Hepatocyte (in vitro differentiated cells): Measurements from ENCODE around the gene AQP10. TPM values are rescaled to one million over a fixed set of nuclear protein-coding genes. Genes with fewer than 3 reads are reported as not detected.

Source experiments
- DNase-seq: peaks from one replicate; pipeline ENCODE4 v3.0.0-alpha.2; 2016; ENCODE audit warnings: low spot score
- H2AFZ ChIP-seq: fragments of 200-600 bp; sonication (generic); 2 replicates; pipeline ENCODE4 v1.6.0; 2016; ENCODE audit warnings: antibody characterized with exemption, mild to moderate bottlenecking
- H3K27ac ChIP-seq: fragments of 200-600 bp; sonication (generic); 2 replicates; pipeline ENCODE4 v1.5.1; 2016; ENCODE audit warnings: mild to moderate bottlenecking
- H3K27me3 ChIP-seq: fragments of 200-600 bp; sonication (generic); 2 replicates; pipeline ENCODE4 v1.6.1; 2016
- H3K36me3 ChIP-seq: fragments of 200-600 bp; sonication (generic); replicated peaks from 2 replicates; pipeline ENCODE4 v1.5.1; 2016; ENCODE audit warnings: low read depth; ENCODE audit not compliant: insufficient read depth
- H3K4me1 ChIP-seq: fragments of 200-600 bp; sonication (generic); 2 replicates; pipeline ENCODE4 v1.5.1; 2016; ENCODE audit warnings: mild to moderate bottlenecking, moderate library complexity; ENCODE audit not compliant: insufficient read depth
- H3K4me2 ChIP-seq: fragments of 200-600 bp; sonication (generic); 2 replicates; pipeline ENCODE4 v1.6.0; 2016
- H3K4me3 ChIP-seq: fragments of 200-600 bp; sonication (generic); 2 replicates; pipeline ENCODE4 v1.5.1; 2016; ENCODE audit warnings: mild to moderate bottlenecking
- H3K79me2 ChIP-seq: fragments of 200-600 bp; sonication (generic); 2 replicates; pipeline ENCODE4 v1.6.0; 2017; ENCODE audit warnings: mild to moderate bottlenecking
- H3K9me2 ChIP-seq: fragments of 200-600 bp; sonication (generic); replicated peaks from 2 replicates; pipeline ENCODE4 v1.6.0; 2017; ENCODE audit warnings: mild to moderate bottlenecking; ENCODE audit not compliant: insufficient read depth
- H3K9me3 ChIP-seq: fragments of 200-600 bp; sonication (generic); 2 replicates; pipeline ENCODE4 v1.5.1; 2016; ENCODE audit warnings: low read depth, mild to moderate bottlenecking
- H4K20me1 ChIP-seq: fragments of 200-600 bp; sonication (generic); 2 replicates; pipeline ENCODE4 v1.6.0; 2016; ENCODE audit warnings: mild to moderate bottlenecking; ENCODE audit not compliant: insufficient read depth, poor library complexity, severe bottlenecking
- EZH2 ChIP-seq: fragments of 200-600 bp; sonication (generic); IDR thresholded peaks from 2 replicates; pipeline ENCODE4 v1.6.1; 2016; ENCODE audit warnings: antibody characterized with exemption, mild to moderate bottlenecking, borderline replicate concordance
- EZH2phosphoT487 ChIP-seq: fragments of 200-600 bp; sonication (generic); IDR thresholded peaks from one replicate; pipeline ENCODE4 v1.6.1; 2018; ENCODE audit warnings: antibody characterized with exemption, mild to moderate bottlenecking, low read depth, moderate library complexity; ENCODE audit not compliant: unreplicated experiment, severe bottlenecking
- WGBS: methylation state at CpG from one replicate; pipeline ENCODE4 v1.1.6; 2016; ENCODE audit warnings: low lambda C conversion rate; ENCODE audit errors: missing lambda C conversion rate; 5-methylcytosine and 5-hydroxymethylcytosine counted together
- polyA plus RNA-seq: library from polyadenylated mRNA; unstranded; fragments of >200 nt; fragmentation: Nextera tagmentation; extraction: Ambion mirVana; gene quantifications from 2 replicates; pipeline ENCODE4 v1.2.1, GENCODE V29; 2016
- total RNA-seq: library from RNA; depleted of rRNA; stranded (reverse); fragments of >200 nt; gene quantifications from 2 replicates; pipeline ENCODE4 v1.2.3, GENCODE V29; 2014
- TF ChIP-seq, protein P1 (sequence below): fragments of 200-600 bp; sonication (generic); IDR thresholded peaks from 2 replicates; pipeline ENCODE4 v1.5.1; 2016; ENCODE audit warnings: antibody characterized with exemption, mild to moderate bottlenecking; ENCODE audit not compliant: poor library complexity

The AQP10 gene
- total and polyA plus RNA-seq, 2 experiments from 2014 or later, result 2.0 to 3.0 TPM

DNA sequence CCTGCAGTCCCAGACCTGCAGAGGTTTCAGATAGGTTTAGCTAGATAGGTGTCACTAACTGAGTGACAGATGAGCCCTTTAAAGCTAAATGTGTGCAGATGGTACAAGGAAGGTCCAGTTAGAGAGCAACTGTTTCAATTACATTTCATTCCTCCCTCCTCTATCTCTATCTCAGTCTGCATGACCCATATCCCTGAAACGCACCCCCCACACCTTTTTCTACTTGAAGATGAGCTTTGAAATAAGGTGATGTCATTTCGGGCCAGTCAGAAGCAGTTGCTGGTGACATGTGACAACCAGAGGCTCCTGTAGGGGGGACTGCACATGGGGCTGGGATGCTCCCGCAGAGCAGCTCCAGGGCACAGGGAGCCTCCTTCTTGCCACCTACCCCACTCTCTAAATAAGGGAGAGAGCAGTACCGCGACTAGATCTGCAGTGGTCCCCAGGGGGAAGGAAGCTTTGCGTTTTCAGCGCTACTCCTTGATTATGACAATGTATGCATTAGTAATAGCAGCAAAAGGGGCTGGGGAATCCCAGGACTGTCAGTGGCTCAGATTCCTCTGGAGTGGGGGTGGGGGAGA lies 8.7 kb downstream of the AQP10 start:
- TF ChIP-seq EZH2 (no peak), EZH2phosphoT487 (no peak)
- TF ChIP-seq, protein P1, sequence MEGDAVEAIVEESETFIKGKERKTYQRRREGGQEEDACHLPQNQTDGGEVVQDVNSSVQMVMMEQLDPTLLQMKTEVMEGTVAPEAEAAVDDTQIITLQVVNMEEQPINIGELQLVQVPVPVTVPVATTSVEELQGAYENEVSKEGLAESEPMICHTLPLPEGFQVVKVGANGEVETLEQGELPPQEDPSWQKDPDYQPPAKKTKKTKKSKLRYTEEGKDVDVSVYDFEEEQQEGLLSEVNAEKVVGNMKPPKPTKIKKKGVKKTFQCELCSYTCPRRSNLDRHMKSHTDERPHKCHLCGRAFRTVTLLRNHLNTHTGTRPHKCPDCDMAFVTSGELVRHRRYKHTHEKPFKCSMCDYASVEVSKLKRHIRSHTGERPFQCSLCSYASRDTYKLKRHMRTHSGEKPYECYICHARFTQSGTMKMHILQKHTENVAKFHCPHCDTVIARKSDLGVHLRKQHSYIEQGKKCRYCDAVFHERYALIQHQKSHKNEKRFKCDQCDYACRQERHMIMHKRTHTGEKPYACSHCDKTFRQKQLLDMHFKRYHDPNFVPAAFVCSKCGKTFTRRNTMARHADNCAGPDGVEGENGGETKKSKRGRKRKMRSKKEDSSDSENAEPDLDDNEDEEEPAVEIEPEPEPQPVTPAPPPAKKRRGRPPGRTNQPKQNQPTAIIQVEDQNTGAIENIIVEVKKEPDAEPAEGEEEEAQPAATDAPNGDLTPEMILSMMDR, result no peak
- WGBS, result 86% methylated on average over 7 of the region's 7 CpGs
- no peaks in the 10 kb centered on the region for H4K20me1 ChIP-seq
- H3K9me2 ChIP-seq, result no peaks in the 10 kb centered on the region
- no peaks in the 10 kb centered on the region for H3K36me3 ChIP-seq
- H3K4me1 ChIP-seq, result peaks cover 26% of the 10 kb centered on the region
- H3K27me3 ChIP-seq, result no peaks in the 10 kb centered on the region
- peak overlapping the region; percentile 86 for H3K4me2 ChIP-seq
- no peak overlapping the region for H2AFZ ChIP-seq
- H3K27ac ChIP-seq, result no peak overlapping the region
- no peak for DNase-seq
- H3K9me3 ChIP-seq, result no peaks in the 10 kb centered on the region
- no peak overlapping the region for H3K4me3 ChIP-seq
- H3K79me2 ChIP-seq, result peaks cover 9% of the 10 kb centered on the region

DNA sequence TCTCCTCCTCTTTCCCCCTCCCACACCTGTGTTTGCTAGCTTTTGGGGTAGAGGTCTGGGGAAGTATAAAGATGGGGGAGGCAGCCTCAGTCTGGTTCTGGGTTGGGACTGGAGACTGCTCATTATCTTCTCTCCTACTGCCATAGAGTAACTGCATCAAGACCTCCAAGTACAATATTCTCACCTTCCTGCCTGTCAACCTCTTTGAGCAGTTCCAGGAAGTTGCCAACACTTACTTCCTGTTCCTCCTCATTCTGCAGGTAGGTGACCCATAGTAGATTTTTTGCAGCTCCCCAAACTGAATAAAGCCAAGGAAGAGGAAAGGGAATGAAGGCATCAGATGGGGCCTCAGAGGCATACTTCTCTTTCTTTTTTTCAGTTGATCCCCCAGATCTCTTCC lies 9.8 kb downstream of the AQP10 start:
- Histone ChIP-seq H3K4me3 (no peak overlapping the region), H3K4me1 (peaks cover 26% of the 10 kb centered on the region), H3K79me2 (peaks cover 9% of the 10 kb centered on the region), H3K27ac (no peak overlapping the region), H3K4me2 (no peak overlapping the region), H3K9me2 (no peaks in the 10 kb centered on the region), H2AFZ (no peak overlapping the region), H4K20me1 (no peaks in the 10 kb centered on the region), H3K36me3 (no peaks in the 10 kb centered on the region), H3K9me3 (no peaks in the 10 kb centered on the region), H3K27me3 (no peaks in the 10 kb centered on the region)
- no peak for DNase-seq
- TF ChIP-seq, protein P1, result no peak
- TF ChIP-seq EZH2phosphoT487, result no peak

DNA sequence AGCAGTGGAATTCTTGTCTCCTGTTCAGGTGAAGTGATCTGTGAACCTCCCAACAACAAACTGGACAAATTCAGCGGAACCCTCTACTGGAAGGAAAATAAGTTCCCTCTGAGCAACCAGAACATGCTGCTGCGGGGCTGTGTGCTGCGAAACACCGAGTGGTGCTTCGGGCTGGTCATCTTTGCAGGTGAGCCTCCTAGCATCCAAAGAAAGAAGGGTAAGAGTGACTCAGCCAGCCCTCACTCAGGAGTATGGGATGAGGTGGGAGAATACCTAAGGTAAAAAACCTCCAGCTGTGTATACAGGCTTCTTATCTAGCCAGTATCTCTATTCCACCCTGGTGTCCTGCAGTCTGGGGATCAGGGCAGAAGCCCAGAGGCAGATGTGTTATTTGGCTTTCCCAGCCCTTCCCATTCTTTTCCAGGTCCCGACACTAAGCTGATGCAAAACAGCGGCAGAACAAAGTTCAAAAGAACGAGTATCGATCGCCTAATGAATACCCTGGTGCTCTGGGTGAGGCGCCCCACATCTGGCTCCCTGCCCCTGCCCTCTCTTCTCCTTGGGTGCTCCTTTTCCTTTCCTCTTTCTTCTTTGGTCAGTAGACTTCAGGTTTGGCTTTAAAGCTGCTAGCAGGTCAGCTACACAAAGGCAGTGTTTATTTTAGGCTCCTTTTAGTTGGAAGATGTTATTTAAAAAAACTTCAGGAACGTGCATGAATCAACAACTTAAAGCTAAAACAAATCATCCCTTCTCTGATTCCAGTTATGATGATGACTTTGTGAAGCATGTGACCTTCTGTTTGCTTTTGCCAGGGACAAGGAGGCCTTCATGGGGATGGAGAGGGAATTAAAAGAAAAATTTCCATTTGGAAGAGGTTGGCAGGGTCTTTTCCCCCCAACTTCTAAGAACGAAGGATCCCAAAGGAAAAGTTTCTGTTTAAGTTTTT lies 13.5 kb downstream of the AQP10 start:
- no peak overlapping the region for H2AFZ ChIP-seq
- H3K9me2 ChIP-seq, result no peaks in the 10 kb centered on the region
- no peak overlapping the region for H3K4me3 ChIP-seq
- peaks cover 8% of the 10 kb centered on the region for H3K4me1 ChIP-seq
- no peaks in the 10 kb centered on the region for H3K9me3 ChIP-seq
- H3K4me2 ChIP-seq, result peak overlapping the region; percentile 50
- WGBS, result 72% methylated on average over 13 of the region's 13 CpGs
- H3K79me2 ChIP-seq, result no peaks in the 10 kb centered on the region
- no peaks in the 10 kb centered on the region for H3K27me3 ChIP-seq
- H3K36me3 ChIP-seq, result no peaks in the 10 kb centered on the region
- DNase-seq, result peak; percentile 17
- no peaks in the 10 kb centered on the region for H4K20me1 ChIP-seq
- TF ChIP-seq EZH2phosphoT487 (no peak), EZH2 (no peak)
- TF ChIP-seq, protein P1, result no peak
- peak overlapping the region; percentile 71 for H3K27ac ChIP-seq
